HEK293 (cell line): Measurements from ENCODE around the gene CARS1.

Experiments used
- CTCF ChIA-PET: fragments of 350-600 bp; formaldehyde crosslinking; extraction: SDS; loops from one replicate; lab custom pipeline; 2021; ENCODE audit warnings: antibody characterized with exemption; lab: Yijun Ruan, JAX
- POLR2A ChIA-PET: fragments of 300-600 bp; formaldehyde crosslinking; extraction: SDS; loops from one replicate; lab custom pipeline; 2020; ENCODE audit warnings: antibody characterized with exemption, inconsistent platforms; lab: Yijun Ruan, JAX
- H3K27ac ChIP-seq: fragments of 200-500 bp; sonication (Bioruptor generic); 2 replicates; pipeline ENCODE4 v1.5.1; 2014; ENCODE audit warnings: low read depth, low read length, control low read depth, inconsistent platforms; ENCODE audit errors: extremely low read depth
- H3K36me3 ChIP-seq, 2 experiments: fragments of 200-500 bp in 1 of 2; sonication (Bioruptor generic) in 1 of 2; 1 replicate in 1 of 2; 2 replicates in 1 of 2; pipeline ENCODE4 v1.5.1; 2014 to 2017; ENCODE audit warnings: inconsistent platforms in 2 of 2, low read length in 2 of 2; ENCODE audit not compliant: control insufficient read depth in 2 of 2, insufficient read depth in 1 of 2
- H3K4me1 ChIP-seq: fragments of 200-500 bp; sonication (Bioruptor generic); 2 replicates; pipeline ENCODE4 v1.5.1; 2014; ENCODE audit warnings: mild to moderate bottlenecking, low read length, inconsistent platforms; ENCODE audit not compliant: control insufficient read depth, insufficient read depth
- H3K4me3 ChIP-seq: 2 replicates; pipeline ENCODE4 v1.5.1; 2011; ENCODE audit warnings: low read depth, mild to moderate bottlenecking, control low read depth, low read length, moderate library complexity
- H3K9me3 ChIP-seq: fragments of 200-500 bp; sonication (Bioruptor generic); 2 replicates; pipeline ENCODE4 v1.5.1; 2014; ENCODE audit warnings: low read depth, low read length, inconsistent platforms; ENCODE audit not compliant: control insufficient read depth, insufficient read depth
- ELK4 ChIP-seq: IDR thresholded peaks from 2 replicates; pipeline ENCODE4 v1.6.1; 2011; ENCODE audit warnings: mild to moderate bottlenecking, low read depth, low read length, borderline replicate concordance
- MYNN ChIP-seq: fragments of 450-650 bp; formaldehyde crosslinking; IDR thresholded peaks from 2 replicates; pipeline ENCODE4 v1.5.1; 2016; ENCODE audit warnings: missing biosample characterization, missing genetic modification characterization, borderline replicate concordance
- PRDM1 ChIP-seq: fragments of 450-650 bp; formaldehyde crosslinking; IDR thresholded peaks from 2 replicates; pipeline ENCODE4; 2016; ENCODE audit warnings: missing biosample characterization, missing genetic modification characterization
- ZEB2 ChIP-seq: fragments of 450-650 bp; formaldehyde crosslinking; IDR thresholded peaks from 2 replicates; pipeline ENCODE4 v1.5.1; 2016; ENCODE audit warnings: missing biosample characterization, missing genetic modification characterization
- ZNF140 ChIP-seq: fragments of 450-650 bp; formaldehyde crosslinking; IDR thresholded peaks from 2 replicates; pipeline ENCODE4 v1.5.1; 2016; ENCODE audit warnings: missing biosample characterization, missing genetic modification characterization
- ZNF202 ChIP-seq: fragments of 450-650 bp; formaldehyde crosslinking; IDR thresholded peaks from 2 replicates; pipeline ENCODE4 v1.5.1; 2016; ENCODE audit warnings: missing biosample characterization, missing genetic modification characterization, borderline replicate concordance
- ZNF23 ChIP-seq: fragments of 450-650 bp; formaldehyde crosslinking; IDR thresholded peaks from 2 replicates; pipeline ENCODE4 v1.5.1; 2016; ENCODE audit warnings: missing biosample characterization, missing genetic modification characterization, borderline replicate concordance
- ZNF280D ChIP-seq: fragments of 450-650 bp; formaldehyde crosslinking; IDR thresholded peaks from 2 replicates; pipeline ENCODE4 v1.5.1; 2016; ENCODE audit warnings: missing biosample characterization, missing genetic modification characterization
- ZNF292 ChIP-seq: fragments of 450-650 bp; formaldehyde crosslinking; IDR thresholded peaks from 2 replicates; pipeline ENCODE4 v1.5.1; 2016; ENCODE audit warnings: low read depth, missing biosample characterization, missing genetic modification characterization, borderline replicate concordance
- ZNF324 ChIP-seq: fragments of 450-650 bp; formaldehyde crosslinking; IDR thresholded peaks from 2 replicates; pipeline ENCODE4 v1.5.1; 2016; ENCODE audit warnings: missing biosample characterization, missing genetic modification characterization
- ZNF423 ChIP-seq: fragments of 450-650 bp; formaldehyde crosslinking; IDR thresholded peaks from 2 replicates; pipeline ENCODE4 v1.5.1; 2016; ENCODE audit warnings: missing biosample characterization, missing genetic modification characterization
- ZNF433 ChIP-seq: fragments of 450-650 bp; formaldehyde crosslinking; IDR thresholded peaks from 2 replicates; pipeline ENCODE4 v1.5.1; 2016; ENCODE audit warnings: missing biosample characterization, missing genetic modification characterization, low read depth
- ZNF585B ChIP-seq: fragments of 450-650 bp; formaldehyde crosslinking; IDR thresholded peaks from 2 replicates; pipeline ENCODE4 v1.5.1; 2016; ENCODE audit warnings: missing biosample characterization, missing genetic modification characterization
- ZNF658 ChIP-seq: fragments of 450-650 bp; formaldehyde crosslinking; IDR thresholded peaks from 2 replicates; pipeline ENCODE4; 2016; ENCODE audit warnings: missing biosample characterization, missing genetic modification characterization
- ZNF843 ChIP-seq: fragments of 450-650 bp; formaldehyde crosslinking; IDR thresholded peaks from 2 replicates; pipeline ENCODE4 v1.5.1; 2016; ENCODE audit warnings: missing biosample characterization, missing genetic modification characterization

CARS1 gene

GRCh38 chr11:3101921-3102640, 44.9 kb upstream of the CARS1 start:
- Histone ChIP-seq H3K36me3 (peaks cover 0 to 21% of the 10 kb centered on the region in 2 experiments; a peak in 1 of 3 replicates), H3K4me1 (no peaks in the 10 kb centered on the region)
- POLR2A ChIA-PET, result no interaction called here
- TF ChIP-seq ZNF23 (no peak), ZNF658 (tag by site-specific recombination) (no peak), ZEB2 (no peak), ZNF292 (no peak), PRDM1 (no peak), ZNF280D (no peak)
- TF ChIP-seq, all 188 proteins: peak for 0
- CTCF ChIA-PET, result interaction anchor here (0.6 kb wide), 1 partner anchor 119 kb away, joined by 3 read pairs; no protein-coding TSS in a partner anchor
- Histone ChIP-seq H3K4me3 (no peak overlapping the region), H3K9me3 (no peaks in the 10 kb centered on the region), H3K27ac (no peak overlapping the region)

GRCh38 chr11:3099178-3099577, 42.0 kb upstream of the CARS1 start:
- H3K4me1 ChIP-seq, result no peaks in the 10 kb centered on the region
- CTCF ChIA-PET, result interaction anchor here (2.1 kb wide), 1 partner anchor 8 kb away, joined by 7 read pairs; no protein-coding TSS in a partner anchor
- POLR2A ChIA-PET, result no interaction called here

GRCh38 chr11:3096909-3097530, 39.8 kb upstream of the CARS1 start:
- CTCF ChIA-PET, result no interaction called here

More at GRCh38 chr11:3099178-3099577, 42.0 kb upstream of the CARS1 start:
- Histone ChIP-seq H3K27ac (no peak overlapping the region), H3K4me3 (no peak overlapping the region), H3K36me3 (peaks cover 0 to 22% of the 10 kb centered on the region in 2 experiments; a peak in 1 of 3 replicates), H3K9me3 (no peaks in the 10 kb centered on the region)
- no peak for TF ChIP-seq ZNF202
- TF ChIP-seq ZNF140 (tag by site-specific recombination), result no peak
- TF ChIP-seq MYNN (tag by site-specific recombination), result no peak

More at GRCh38 chr11:3096909-3097530, 39.8 kb upstream of the CARS1 start:
- TF ChIP-seq ZNF843 (tag by site-specific recombination) (no peak), ELK4 (no peak), ZNF433 (tag by site-specific recombination) (no peak), ZNF423 (tag by site-specific recombination) (no peak), ZNF585B (tag by site-specific recombination) (no peak), ZNF324 (no peak)
- Histone ChIP-seq H3K36me3 (peaks cover 0 to 31% of the 10 kb centered on the region in 2 experiments; a peak in 1 of 3 replicates), H3K27ac (no peak overlapping the region), H3K9me3 (no peaks in the 10 kb centered on the region), H3K4me1 (no peaks in the 10 kb centered on the region), H3K4me3 (no peak overlapping the region)
- POLR2A ChIA-PET, result no interaction called here
